HG02678 (cell line): ENCODE data around the gene PPFIA3.
"Not testable (repeated sequence)": the region's sequence is repeated elsewhere in the genome, so short reads cannot be mapped to it uniquely, and the experiment has no call there.

Experiments used
- ATAC-seq: cut with Tn5 transposase; IDR thresholded peaks from one replicate; pipeline ENCODE4 v1.9.1; 2021; ENCODE audit warnings: mild to moderate bottlenecking, moderate library complexity; ENCODE audit not compliant: unreplicated experiment

PPFIA3 gene

GRCh38 chr19:49121841-49122240 lies 2.5 kb downstream of the PPFIA3 start:
- ATAC-seq: not testable (repeated sequence)

- ATAC-seq: not testable (repeated sequence)
Measured at GRCh38 chr19:49123285-49123684, 3.9 kb downstream of the PPFIA3 start.

DNA sequence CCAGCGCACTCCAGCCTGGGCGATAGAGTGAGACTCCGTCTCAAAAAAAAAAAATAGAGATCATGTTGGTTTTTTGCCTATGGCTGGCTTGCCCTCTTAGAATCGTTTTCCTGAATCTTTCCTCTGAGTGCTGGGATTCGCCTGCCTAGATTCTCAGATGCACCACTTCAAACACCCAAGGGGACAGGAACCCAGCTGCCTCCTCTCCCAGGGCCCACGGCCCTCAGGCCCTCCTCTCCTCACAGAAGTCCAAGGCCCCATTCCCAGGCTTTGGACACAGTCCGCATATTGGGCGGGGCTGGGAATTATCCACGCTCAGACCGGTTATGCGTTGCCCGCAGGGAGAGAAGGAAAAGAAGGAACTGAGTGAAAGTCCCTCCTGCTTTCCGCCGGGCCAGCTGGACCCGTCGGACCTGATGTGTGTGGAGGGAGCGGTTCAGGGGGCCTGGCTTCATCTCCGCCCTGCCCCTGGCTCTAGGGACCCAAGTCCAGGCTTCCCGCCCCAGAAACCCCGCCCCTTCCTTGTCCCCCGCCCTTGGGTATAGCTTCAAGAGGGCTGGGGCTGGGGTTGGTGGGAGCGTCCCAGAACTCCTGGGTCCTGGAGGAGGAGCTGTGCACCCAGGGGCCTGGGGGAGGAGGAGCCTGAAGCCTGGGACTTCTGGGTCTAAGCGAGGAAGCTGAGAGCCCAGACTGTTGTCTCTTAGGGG lies 5.8 kb downstream of the PPFIA3 start:
- ATAC-seq: no peak

GRCh38 chr19:49126575-49126974 lies 7.2 kb downstream of the PPFIA3 start:
- no peak for ATAC-seq

DNA sequence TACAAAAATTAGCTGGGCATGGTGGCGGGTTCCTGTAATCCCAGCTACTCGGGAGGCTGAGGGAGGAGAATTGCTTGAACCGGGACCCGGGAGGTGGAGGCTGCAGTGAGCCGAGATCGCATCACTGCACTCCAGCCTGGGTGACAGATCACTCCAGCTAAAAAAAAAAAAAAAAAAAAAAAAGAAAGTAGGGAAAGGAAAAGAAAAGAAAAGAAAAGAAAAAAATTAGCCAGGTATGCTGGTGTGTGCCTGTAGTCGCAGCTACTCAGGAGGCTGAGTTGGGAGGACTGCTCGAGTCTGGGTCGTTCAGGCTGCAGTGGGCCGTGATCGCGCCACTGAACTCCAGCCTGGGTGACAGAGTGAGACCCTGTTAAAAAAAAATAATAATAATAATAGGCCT lies 7.9 kb downstream of the PPFIA3 start:
- not testable (repeated sequence) for ATAC-seq

DNA sequence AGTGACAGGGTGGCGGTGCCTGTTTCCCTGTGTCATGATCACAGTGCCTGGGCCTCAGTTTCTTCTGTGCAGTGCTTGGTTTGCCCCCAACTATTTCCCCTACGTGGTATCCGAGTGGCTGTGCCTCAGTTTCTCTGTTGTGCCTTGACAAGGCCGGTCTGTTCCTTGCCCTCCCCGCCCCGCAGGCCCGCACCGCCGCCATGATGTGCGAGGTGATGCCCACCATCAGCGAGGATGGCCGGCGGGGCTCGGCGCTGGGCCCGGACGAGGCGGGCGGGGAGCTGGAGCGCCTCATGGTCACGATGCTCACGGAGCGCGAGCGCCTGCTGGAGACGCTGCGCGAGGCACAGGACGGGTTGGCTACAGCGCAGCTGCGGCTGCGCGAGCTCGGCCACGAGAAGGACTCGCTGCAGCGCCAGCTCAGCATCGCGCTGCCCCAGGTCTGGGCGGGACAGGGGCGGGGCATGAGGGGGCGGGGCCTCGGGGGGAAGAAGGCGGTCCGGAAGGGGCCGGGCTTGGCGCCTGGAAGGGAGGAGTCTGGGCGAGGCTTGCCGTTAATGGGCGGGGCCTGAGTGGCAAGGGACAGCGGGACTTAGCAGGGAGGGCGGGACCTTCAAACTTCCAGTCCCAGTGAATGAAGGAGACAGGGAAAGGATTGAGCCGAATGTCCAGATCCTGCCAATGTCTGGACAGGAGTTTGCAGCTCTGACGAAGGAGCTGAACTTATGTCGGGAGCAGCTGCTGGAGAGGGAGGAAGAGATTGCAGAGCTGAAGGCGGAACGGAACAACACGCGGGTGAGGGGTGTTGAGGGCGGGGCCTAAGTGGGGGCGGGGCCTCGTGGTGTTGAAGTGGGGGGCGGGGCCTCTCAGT lies 8.6 kb downstream of the PPFIA3 start:
- peak; percentile 90 for ATAC-seq

DNA sequence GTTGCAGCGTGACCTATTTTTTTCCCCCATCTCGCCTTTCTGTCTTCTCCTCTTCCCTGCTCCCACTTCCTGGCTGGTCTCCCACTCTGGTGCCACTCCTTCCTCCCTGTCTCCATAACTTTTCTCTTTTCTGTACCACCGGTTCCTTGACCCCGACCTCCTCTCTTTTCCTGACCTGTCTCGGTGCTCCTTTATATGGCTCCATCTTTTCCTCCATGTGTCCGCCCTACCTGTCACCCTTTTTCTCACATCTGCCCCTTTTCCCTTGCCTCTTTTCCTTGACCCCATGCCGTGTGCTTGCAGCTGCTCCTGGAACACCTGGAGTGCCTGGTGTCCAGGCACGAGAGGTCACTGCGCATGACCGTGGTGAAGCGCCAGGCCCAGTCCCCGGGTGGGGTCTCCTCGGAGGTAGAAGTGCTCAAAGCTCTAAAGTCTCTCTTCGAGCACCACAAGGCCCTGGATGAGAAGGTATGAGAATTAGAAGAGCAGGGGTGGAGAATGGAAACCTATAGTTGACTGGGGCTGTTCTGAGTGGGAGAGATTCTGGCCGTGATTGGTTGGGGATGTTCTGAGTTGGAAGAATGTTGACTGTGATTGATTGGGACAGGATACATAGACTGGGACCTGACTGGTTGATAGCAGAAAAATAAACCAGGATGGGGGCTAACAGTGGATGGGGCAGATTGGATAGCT lies 9.3 kb downstream of the PPFIA3 start:
- no peak for ATAC-seq

GRCh38 chr19:49129238-49129583 lies 9.9 kb downstream of the PPFIA3 start:
- ATAC-seq: no peak

DNA sequence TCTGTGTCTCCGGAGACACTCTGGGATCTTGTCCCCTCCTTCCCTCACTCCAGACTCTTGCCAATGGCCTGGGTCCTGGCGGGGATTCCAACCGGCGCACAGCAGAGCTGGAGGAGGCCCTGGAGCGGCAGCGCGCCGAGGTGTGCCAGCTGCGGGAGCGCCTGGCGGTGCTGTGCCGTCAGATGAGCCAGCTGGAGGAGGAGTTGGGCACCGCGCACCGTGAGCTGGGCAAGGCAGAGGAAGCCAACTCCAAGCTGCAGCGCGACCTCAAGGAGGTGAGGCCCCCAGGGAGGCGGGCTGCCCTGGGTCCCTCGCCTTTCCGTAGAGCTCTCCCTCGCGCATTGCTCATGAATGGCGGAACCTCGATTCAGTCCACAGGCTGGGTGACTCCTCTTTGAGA lies 11.0 kb downstream of the PPFIA3 start:
- no peak for ATAC-seq

- no peak for ATAC-seq
Measured at GRCh38 chr19:49132974-49133609, 13.7 kb downstream of the PPFIA3 start.

DNA sequence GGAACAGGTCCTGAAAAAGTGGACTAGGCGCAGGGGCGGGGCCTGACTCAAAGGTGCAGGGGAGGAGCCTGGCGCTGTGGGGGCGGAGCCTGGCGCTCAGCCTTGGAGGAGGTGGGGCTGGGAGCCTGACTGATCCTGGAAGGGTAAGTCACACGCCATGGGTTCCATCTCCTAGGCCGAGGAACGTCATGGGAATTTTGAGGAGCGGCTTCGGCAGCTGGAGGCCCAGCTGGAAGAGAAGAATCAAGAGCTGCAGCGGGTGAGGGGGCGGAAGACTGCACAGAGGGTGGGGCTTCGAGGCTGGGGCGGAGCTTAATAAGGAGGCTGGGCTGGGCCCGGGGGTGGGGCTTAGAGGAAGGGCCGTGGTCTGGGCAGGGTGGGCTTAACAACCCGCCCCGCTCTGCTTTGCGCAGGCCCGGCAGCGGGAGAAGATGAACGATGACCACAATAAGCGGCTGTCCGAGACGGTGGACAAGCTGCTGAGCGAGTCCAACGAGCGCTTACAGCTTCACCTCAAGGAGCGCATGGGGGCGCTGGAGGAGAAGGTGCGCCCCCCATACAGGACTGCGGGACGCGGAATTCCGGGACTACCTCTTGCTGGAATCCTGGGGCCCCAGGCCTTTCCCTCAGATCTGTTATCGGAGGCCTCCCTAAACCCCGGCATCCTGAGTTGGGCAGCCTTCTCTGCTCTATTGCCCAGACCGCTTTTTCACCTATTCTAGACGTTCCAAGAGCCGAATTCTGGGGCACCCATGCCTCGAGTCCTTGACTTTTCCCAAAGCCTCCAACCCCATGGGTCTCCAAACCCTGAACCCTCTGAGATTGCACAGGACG lies 14.5 kb downstream of the PPFIA3 start:
- ATAC-seq: no peak

GRCh38 chr19:49135686-49136085 lies 16.3 kb downstream of the PPFIA3 start:
- no peak for ATAC-seq

- no peak for ATAC-seq
Measured at GRCh38 chr19:49136771-49137171, 17.4 kb downstream of the PPFIA3 start.

DNA sequence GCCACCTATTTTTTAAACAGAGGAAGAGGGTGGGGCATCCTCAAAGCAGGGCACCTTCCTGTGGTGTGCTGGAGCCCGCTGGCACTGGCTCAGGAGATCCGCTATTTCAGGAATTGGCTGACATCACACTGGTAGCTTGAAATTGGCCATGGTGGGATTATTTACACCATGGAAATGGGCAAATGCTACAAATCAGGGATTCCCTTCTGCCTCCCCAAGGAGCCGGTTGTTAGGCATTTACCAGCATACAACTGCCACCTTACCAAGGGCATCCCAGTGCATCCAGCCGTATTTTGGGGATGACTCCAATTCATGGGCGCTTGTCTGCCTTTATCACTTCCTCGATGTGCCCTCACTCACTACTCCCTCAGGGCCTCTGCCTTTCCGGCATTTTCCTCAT lies 21.6 kb downstream of the PPFIA3 start:
- ATAC-seq: no peak

DNA sequence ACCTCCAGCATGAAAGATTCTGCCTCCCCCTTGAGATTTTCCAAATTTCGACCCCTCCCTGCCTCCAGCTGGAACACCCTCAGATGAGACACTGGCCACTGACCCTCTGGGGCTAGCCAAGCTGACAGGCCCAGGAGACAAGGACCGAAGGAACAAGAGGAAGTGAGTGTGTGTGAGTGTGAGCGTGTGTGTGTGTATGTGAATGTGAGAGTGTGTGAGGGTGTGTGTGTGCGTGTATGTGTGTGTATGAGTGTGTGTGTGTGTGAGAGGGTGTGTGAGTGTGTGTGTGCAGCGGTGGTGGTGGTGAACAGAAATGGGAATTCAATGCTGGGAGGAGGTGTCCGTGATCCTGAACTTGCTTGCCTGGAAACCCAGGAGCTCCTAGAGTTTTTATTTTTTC lies 22.0 kb downstream of the PPFIA3 start:
- no peak for ATAC-seq

DNA sequence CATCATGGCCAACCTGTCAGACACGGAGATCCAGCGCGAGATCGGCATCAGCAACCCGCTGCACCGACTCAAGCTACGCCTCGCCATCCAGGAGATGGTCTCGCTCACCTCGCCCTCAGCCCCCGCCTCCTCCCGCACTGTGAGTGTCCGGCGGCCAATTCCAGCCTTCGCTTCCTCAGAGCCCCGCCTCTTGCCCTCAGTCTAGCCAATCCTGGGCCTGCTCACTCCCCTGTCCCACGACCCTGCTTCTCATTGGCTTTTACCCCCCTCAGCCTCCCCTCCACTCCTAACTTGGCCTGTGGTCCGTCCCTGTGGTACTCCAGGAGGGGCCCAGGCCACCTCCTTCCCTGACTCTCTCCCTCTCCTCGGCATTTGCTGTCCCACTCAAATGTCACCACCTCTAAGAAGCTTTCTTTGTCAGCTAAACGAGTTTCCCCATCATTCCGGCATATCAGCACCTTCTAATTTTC lies 23.6 kb downstream of the PPFIA3 start:
- ATAC-seq: peak; percentile 69

GRCh38 chr19:49145573-49146407 lies 26.4 kb downstream of the PPFIA3 start:
- ATAC-seq: no peak

DNA sequence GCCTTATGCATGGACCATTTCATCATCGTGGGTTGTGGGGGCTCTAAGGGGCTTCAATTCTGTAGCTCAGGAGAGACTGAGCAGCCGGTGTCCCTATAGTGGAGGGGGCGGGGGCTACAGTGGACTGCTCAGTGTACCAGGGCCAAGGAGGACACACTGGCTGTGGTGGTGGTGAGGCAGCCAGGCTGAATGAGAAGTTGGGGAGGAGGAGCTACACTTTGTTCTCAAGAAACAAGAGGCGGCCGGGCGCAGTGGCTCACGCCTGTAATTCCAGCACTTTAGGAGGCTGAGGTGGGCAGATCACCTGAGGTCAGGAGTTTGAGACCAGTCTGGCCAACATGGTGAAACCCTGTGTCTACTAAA lies 27.0 kb downstream of the PPFIA3 start:
- not testable (repeated sequence) for ATAC-seq

GRCh38 chr19:49148044-49148682 lies 28.8 kb downstream of the PPFIA3 start:
- no peak for ATAC-seq
